H7 (cell line): ENCODE data around the gene ARL6IP4. TPM values are rescaled to one million over a fixed set of nuclear protein-coding genes. Genes with fewer than 3 reads are reported as not detected.
A peak's percentile ranks its signal among the peaks of the same experiment; 100 is the strongest.

Experiments used
- DNase-seq: peaks from one replicate; pipeline ENCODE4 v3.0.0; 2012
- H3K27me3 ChIP-seq: 2 replicates; pipeline ENCODE4 v1.6.0; 2011; ENCODE audit warnings: mild to moderate bottlenecking, low read length; ENCODE audit not compliant: control insufficient read depth, insufficient read depth
- H3K36me3 ChIP-seq: replicated peaks from 2 replicates; pipeline ENCODE4 v1.5.1; 2011; ENCODE audit warnings: low read length; ENCODE audit not compliant: control insufficient read depth, insufficient read depth
- H3K4me3 ChIP-seq: 2 replicates; pipeline ENCODE4 v1.5.1; 2011; ENCODE audit warnings: low read depth, mild to moderate bottlenecking, control low read depth, low read length, moderate library complexity; ENCODE audit not compliant: insufficient read depth
- total RNA-seq: library from RNA; depleted of rRNA; stranded (reverse); fragments of >200 nt; shearing (Covaris generic); gene quantifications from 2 replicates; pipeline ENCODE4 v1.2.3, GENCODE V29; 2014

Gene ARL6IP4
- total RNA-seq, 1 experiment from 2014 or later = 220 TPM

- no peaks in the 10 kb centered on the region for H3K36me3 ChIP-seq
- H3K4me3 ChIP-seq = no peak overlapping the region
- peak; percentile 86 for DNase-seq
- no peaks in the 10 kb centered on the region for H3K27me3 ChIP-seq
Measured at GRCh38 chr12:122989225-122989839, 8.9 kb downstream of the ARL6IP4 start.

DNA sequence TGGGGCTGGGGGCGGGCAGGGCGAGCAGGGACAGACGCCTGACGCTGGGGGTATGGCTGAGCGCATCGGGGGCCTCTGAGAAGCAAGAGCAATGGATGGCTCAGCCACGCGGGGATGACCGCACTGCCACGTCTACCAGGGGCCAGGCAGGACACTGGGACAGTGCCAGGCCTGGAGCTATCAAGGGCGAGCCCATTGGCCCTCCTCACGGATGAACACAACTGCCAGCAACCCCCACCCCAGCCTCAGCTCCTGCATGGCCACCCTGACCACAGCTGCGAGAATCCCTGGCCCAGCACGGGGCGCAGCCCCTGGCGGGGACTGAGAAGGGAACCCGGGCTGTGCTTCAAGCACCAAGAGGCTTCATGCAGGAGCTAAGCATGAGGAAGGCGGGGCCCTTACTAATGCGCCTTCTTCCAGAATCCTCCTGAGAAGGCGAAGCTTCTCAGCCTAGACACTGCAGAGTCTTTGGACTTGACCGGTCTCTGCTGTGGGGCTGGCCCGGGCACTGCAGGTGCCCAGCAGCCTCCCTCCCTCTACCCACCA lies 9.5 kb downstream of the ARL6IP4 start:
- peak; percentile 67 for DNase-seq
- Histone ChIP-seq H3K36me3 (no peaks in the 10 kb centered on the region), H3K27me3 (no peaks in the 10 kb centered on the region), H3K4me3 (no peak overlapping the region)

- DNase-seq = peak; percentile 60
- H3K36me3 ChIP-seq = no peaks in the 10 kb centered on the region
- H3K27me3 ChIP-seq = no peaks in the 10 kb centered on the region
- H3K4me3 ChIP-seq = no peak overlapping the region
Measured at GRCh38 chr12:122990561-122990960, 10.1 kb downstream of the ARL6IP4 start.

- DNase-seq = peak; percentile 61
- H3K27me3 ChIP-seq = no peaks in the 10 kb centered on the region
- H3K36me3 ChIP-seq = no peaks in the 10 kb centered on the region
- H3K4me3 ChIP-seq = no peak overlapping the region
Measured at GRCh38 chr12:122990961-122991622, 10.6 kb downstream of the ARL6IP4 start.

DNA sequence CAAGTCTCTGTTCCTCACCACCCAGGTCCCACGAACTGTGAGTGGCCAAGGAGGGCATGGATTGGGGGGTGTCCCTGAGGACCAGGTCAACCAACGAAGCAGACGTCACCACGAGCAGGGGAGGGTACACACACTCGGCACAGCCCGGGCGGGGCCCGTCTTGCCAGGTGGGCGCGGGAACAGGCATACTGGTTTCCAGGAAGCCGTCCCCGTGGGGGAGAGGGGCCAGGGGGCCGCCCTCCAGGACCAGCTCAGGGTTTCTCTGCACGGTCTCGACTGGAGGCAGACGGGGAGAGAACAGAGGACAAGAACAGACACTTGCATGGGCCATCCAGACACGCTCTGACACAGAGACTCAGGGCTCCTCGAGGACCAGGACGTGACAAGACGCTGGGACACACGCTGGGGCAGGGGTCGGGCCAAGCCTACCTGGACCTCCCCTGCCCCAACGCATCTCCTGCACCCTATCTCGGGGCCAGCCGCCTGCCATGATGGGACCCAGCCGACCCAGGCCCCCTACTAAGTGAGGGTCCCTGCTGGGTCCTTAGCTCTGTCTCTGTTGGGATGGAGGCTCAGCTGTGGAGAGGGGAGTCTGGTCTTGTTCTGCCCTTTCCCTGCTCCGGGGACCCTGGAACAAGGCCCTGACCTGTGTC lies 11.3 kb downstream of the ARL6IP4 start:
- Histone ChIP-seq H3K36me3 (no peaks in the 10 kb centered on the region), H3K27me3 (no peaks in the 10 kb centered on the region)
- peak; percentile 74 for DNase-seq

DNA sequence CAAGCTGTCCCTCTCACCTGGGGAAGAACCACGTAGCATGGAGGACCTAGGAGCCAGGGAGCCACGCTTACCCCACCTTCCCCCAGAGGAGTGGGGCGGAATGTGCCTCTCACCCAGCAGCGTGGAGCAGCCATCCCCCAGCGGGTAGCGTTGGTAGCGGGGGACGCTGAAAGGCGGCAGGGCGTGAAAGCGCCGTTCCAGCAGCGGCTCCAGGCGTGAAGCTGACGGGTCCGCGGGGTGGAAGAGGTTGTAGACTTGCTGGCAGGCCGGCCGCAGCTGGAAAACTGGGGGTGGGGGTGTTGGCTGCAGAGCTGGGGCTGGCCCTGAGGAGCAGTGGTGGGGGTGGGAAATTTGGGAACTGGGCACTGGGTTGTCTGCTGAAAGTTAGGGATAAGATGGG lies 11.9 kb downstream of the ARL6IP4 start:
- DNase-seq = peak; percentile 79
- Histone ChIP-seq H3K27me3 (no peaks in the 10 kb centered on the region), H3K4me3 (no peak overlapping the region), H3K36me3 (no peaks in the 10 kb centered on the region)

More for the DNA sequence above, 11.3 kb downstream of the ARL6IP4 start:
- no peak overlapping the region for H3K4me3 ChIP-seq

- Histone ChIP-seq H3K27me3 (no peaks in the 10 kb centered on the region), H3K4me3 (no peak overlapping the region)
- no peak for DNase-seq
Measured at GRCh38 chr12:122994140-122994675, 13.7 kb downstream of the ARL6IP4 start.

DNA sequence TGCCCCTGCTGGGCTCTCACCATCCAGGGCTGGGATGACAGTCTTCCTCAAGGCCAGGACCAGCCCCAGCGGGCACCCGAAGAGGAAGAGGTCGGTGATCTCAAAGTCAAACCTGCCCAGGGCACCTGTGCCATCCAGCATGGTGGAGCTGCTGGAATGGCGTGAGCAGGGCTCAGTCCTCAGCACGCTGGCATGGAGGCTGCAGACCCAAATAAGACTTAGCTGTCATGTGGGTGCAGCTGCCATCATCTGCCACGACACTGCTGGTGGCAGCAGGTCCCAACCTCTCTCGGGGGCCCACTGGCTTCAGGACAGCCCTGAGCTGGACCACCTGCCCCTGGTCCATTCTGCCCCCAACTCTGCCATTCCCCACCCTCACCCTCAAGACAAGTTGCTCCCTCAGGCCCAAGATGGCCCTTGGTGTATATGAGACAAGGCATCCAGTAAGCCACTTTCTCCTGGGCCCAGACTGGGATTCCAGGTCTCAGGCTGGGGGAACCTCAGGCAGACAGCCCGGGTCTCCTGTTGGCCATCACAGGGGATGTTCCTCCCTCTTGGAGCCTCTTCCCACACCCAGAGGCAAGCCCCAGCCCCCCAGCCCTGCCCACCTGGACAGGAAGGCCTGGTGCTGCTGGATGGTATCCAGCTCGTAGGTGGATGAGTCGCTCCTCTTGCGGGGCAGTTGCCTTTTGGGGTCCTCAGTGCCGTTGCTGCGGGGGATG lies 14.5 kb downstream of the ARL6IP4 start:
- no peak overlapping the region for H3K4me3 ChIP-seq
- no peak for DNase-seq
- no peaks in the 10 kb centered on the region for H3K27me3 ChIP-seq
- H3K36me3 ChIP-seq = no peaks in the 10 kb centered on the region

More at GRCh38 chr12:122994140-122994675, 13.7 kb downstream of the ARL6IP4 start:
- H3K36me3 ChIP-seq = no peaks in the 10 kb centered on the region

- Histone ChIP-seq H3K4me3 (no peak overlapping the region), H3K36me3 (no peaks in the 10 kb centered on the region), H3K27me3 (no peaks in the 10 kb centered on the region)
- DNase-seq = no peak
Measured at GRCh38 chr12:122995503-122996187, 15.2 kb downstream of the ARL6IP4 start.

- Histone ChIP-seq H3K27me3 (no peaks in the 10 kb centered on the region), H3K36me3 (no peaks in the 10 kb centered on the region), H3K4me3 (no peak overlapping the region)
- no peak for DNase-seq
Measured at GRCh38 chr12:122996188-122996601, 15.7 kb downstream of the ARL6IP4 start.

GRCh38 chr12:122996621-122997342 lies 16.3 kb downstream of the ARL6IP4 start:
- H3K36me3 ChIP-seq = no peaks in the 10 kb centered on the region
- H3K4me3 ChIP-seq = no peak overlapping the region
- H3K27me3 ChIP-seq = no peaks in the 10 kb centered on the region
- DNase-seq = peak; percentile 62

GRCh38 chr12:122997343-122998250 lies 17.1 kb downstream of the ARL6IP4 start:
- no peak overlapping the region for H3K4me3 ChIP-seq
- H3K27me3 ChIP-seq = no peaks in the 10 kb centered on the region
- no peaks in the 10 kb centered on the region for H3K36me3 ChIP-seq
- DNase-seq = no peak
